KMS-11 (cell line): Measurements from ENCODE around the gene SPRY4.
"Not testable (repeated sequence)": the region's sequence is repeated elsewhere in the genome, so short reads cannot be mapped to it uniquely, and the experiment has no call there.

Experiments used
- H2AFZ ChIP-seq: fragments of 200-600 bp; sonication (generic); 2 replicates; pipeline ENCODE4 v1.6.1; 2016; ENCODE audit warnings: antibody characterized with exemption, mixed run types, low read depth
- H3K27ac ChIP-seq: fragments of 200-600 bp; sonication (generic); 2 replicates; pipeline ENCODE4 v1.6.1; 2016; ENCODE audit warnings: mild to moderate bottlenecking, mixed run types
- H3K27me3 ChIP-seq: fragments of 200-600 bp; sonication (generic); 2 replicates; pipeline ENCODE4 v1.6.1; 2017; ENCODE audit warnings: mild to moderate bottlenecking, low read depth, mixed run types, moderate library complexity; ENCODE audit not compliant: insufficient read depth
- H3K36me3 ChIP-seq: fragments of 200-600 bp; sonication (generic); 2 replicates; pipeline ENCODE4 v1.6.1; 2017; ENCODE audit warnings: mild to moderate bottlenecking, mixed run types; ENCODE audit not compliant: insufficient read depth
- H3K4me1 ChIP-seq: fragments of 200-600 bp; sonication (generic); 2 replicates; pipeline ENCODE4 v1.6.1; 2016; ENCODE audit warnings: mild to moderate bottlenecking, low read depth, mixed run types; ENCODE audit not compliant: poor library complexity, severe bottlenecking
- H3K4me2 ChIP-seq: fragments of 200-600 bp; sonication (generic); 2 replicates; pipeline ENCODE4 v1.7.0; 2016; ENCODE audit warnings: mild to moderate bottlenecking, mixed run types
- H3K4me3 ChIP-seq: fragments of 200-600 bp; sonication (generic); IDR thresholded peaks from 2 replicates; pipeline ENCODE4 v1.6.1; 2017; ENCODE audit warnings: low read depth, low read length, mixed read lengths; ENCODE audit not compliant: insufficient read depth
- H3K79me2 ChIP-seq: fragments of 200-600 bp; sonication (generic); 2 replicates; pipeline ENCODE4 v1.6.1; 2016; ENCODE audit warnings: low read depth, mixed run types; ENCODE audit not compliant: insufficient read depth
- H3K9ac ChIP-seq: fragments of 200-600 bp; sonication (generic); 2 replicates; pipeline ENCODE4 v1.6.1; 2016; ENCODE audit warnings: mild to moderate bottlenecking, mixed run types
- H4K20me1 ChIP-seq: fragments of 200-600 bp; sonication (generic); 2 replicates; pipeline ENCODE4 v1.6.1; 2016; ENCODE audit warnings: mild to moderate bottlenecking, mixed run types; ENCODE audit not compliant: insufficient read depth
- CTCF ChIP-seq: fragments of 200-600 bp; sonication (generic); conservative IDR thresholded peaks from 2 replicates; pipeline ENCODE4 v1.6.1; 2017; ENCODE audit warnings: low read depth, mild to moderate bottlenecking, antibody characterized with exemption, low read length, moderate library complexity, mixed read lengths

Gene SPRY4

GRCh38 chr5:142353071-142353472 is 28.3 kb upstream of the SPRY4 start:
- Histone ChIP-seq H2AFZ (no peak overlapping the region), H3K9ac (no peak overlapping the region), H3K4me1 (peaks cover 11% of the 10 kb centered on the region)

GRCh38 chr5:142350021-142350420 is 25.2 kb upstream of the SPRY4 start:
- Histone ChIP-seq H3K9ac (no peak overlapping the region), H3K4me1 (no peaks in the 10 kb centered on the region), H2AFZ (no peak overlapping the region), H4K20me1 (no peaks in the 10 kb centered on the region), H3K27ac (no peak overlapping the region), H3K79me2 (no peaks in the 10 kb centered on the region), H3K36me3 (no peaks in the 10 kb centered on the region), H3K4me3 (no peak overlapping the region), H3K27me3 (no peaks in the 10 kb centered on the region), H3K4me2 (no peak overlapping the region)
- no peak for TF ChIP-seq CTCF

More at GRCh38 chr5:142353071-142353472, 28.3 kb upstream of the SPRY4 start:
- TF ChIP-seq CTCF, result no peak
- H3K4me2 ChIP-seq, result no peak overlapping the region
- no peak overlapping the region for H3K27ac ChIP-seq
- H3K4me3 ChIP-seq, result no peak overlapping the region
- H3K36me3 ChIP-seq, result no peaks in the 10 kb centered on the region
- no peaks in the 10 kb centered on the region for H3K79me2 ChIP-seq
- no peaks in the 10 kb centered on the region for H4K20me1 ChIP-seq
- H3K27me3 ChIP-seq, result no peaks in the 10 kb centered on the region

- Histone ChIP-seq H3K79me2 (no peaks in the 10 kb centered on the region), H3K4me2 (no peak overlapping the region), H3K4me1 (no peaks in the 10 kb centered on the region), H3K4me3 (no peak overlapping the region), H3K27me3 (no peaks in the 10 kb centered on the region), H2AFZ (no peak overlapping the region), H3K9ac (no peak overlapping the region), H4K20me1 (no peaks in the 10 kb centered on the region), H3K27ac (no peak overlapping the region), H3K36me3 (no peaks in the 10 kb centered on the region)
- no peak for TF ChIP-seq CTCF
These were observed 21.9 kb upstream of the SPRY4 start for GRCh38 chr5:142346706-142347105.

- H4K20me1 ChIP-seq, H3K4me2 ChIP-seq, H3K9ac ChIP-seq, H3K4me3 ChIP-seq, H3K27me3 ChIP-seq, H3K27ac ChIP-seq, H3K79me2 ChIP-seq, H3K4me1 ChIP-seq, H3K36me3 ChIP-seq, H2AFZ ChIP-seq: not testable (repeated sequence)
These were observed 20.1 kb upstream of the SPRY4 start for GRCh38 chr5:142344915-142345314.

- TF ChIP-seq CTCF, result no peak
- Histone ChIP-seq H3K4me3 (no peak overlapping the region), H3K79me2 (no peaks in the 10 kb centered on the region), H2AFZ (no peak overlapping the region), H3K9ac (no peak overlapping the region), H3K36me3 (no peaks in the 10 kb centered on the region), H3K27ac (no peak overlapping the region), H3K27me3 (no peaks in the 10 kb centered on the region), H3K4me1 (no peaks in the 10 kb centered on the region), H4K20me1 (no peaks in the 10 kb centered on the region), H3K4me2 (no peak overlapping the region)
These were observed 18.7 kb upstream of the SPRY4 start for GRCh38 chr5:142343531-142343930.
